NCI-H82 treated with DMSO at 0.1 percent for 48 hours (cell line): ENCODE measurements around the gene AHRR.

Source experiments
- DNase-seq: peaks from one replicate; lab custom pipeline; 2025; ENCODE audit not compliant: unreplicated experiment; lab: John Stamatoyannopoulos, UW

Gene AHRR

GRCh38 chr5:318931-319601, 2.4 kb upstream of the AHRR start:
- no peak for DNase-seq

DNA sequence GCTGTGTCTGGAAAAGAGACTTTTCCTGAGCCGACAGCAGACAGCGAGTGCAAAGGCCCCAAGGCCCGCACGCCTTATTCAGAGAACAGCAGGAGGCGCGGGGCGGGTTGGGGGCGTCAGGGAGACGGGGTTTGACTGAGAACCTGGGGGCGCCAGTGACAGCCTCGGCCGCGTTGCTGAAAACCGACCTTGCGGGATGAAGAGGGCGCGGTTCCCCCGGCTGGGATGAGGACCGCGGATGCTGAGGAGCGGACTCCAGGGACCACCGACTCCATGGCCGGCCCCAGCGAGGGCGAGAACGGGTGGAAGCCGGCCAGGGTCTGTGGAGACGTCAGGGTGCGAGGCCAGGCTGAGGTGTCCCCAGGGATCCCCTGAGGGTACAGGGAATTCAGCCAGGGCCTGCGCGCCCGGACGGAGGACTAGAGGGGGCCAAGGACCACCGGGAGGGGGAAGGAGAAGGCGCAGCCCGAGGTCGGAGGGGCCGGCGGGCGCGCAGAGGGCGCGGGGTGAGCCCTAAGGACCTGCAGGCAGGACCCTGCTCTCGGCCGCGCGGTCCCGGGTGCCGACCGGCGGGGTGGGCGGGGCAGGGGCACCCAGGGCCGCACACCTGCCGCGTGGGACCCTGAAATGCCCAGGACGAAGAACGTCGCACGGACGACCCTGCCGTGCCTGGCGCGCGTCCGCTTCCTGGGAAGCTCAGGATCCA, 837 bp upstream of the AHRR start:
- no peak for DNase-seq

- no peak for DNase-seq
These were observed 275 bp downstream of the AHRR start for GRCh38 chr5:321726-322251.

DNA sequence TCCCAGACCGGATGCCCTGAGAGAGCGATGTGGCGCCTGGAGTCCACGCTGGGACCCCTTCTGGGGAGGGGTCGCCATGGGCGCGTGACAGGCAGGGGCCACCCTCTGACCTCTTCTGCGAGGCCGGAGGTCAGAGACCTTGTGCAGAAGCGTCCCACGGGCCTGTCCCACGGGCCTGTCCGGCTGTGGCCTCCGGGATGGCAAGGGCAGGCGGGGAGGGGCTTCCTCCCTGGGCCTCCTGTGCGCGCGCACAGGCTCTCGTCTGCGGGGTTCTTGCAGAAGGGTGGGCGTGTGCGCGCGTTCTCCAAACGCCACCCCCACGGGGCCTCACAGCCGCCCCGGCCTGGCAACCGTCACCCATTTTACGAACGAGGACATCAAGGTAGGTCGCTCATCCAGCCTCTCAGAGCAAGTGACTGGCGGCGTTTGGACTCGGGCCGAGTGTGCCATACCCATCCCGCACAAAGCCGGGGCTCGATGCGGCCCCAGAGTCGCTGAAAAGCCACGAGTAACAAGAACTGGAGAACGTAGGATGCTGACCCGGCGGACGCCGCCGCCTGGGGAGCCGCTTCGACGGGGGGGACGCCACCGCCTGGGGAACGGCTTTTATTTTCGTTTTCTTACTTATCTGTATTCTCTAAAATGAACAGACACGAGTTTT, 897 bp downstream of the AHRR start:
- DNase-seq: no peak

GRCh38 chr5:322942-323879, 1.7 kb downstream of the AHRR start:
- DNase-seq: no peak

DNA sequence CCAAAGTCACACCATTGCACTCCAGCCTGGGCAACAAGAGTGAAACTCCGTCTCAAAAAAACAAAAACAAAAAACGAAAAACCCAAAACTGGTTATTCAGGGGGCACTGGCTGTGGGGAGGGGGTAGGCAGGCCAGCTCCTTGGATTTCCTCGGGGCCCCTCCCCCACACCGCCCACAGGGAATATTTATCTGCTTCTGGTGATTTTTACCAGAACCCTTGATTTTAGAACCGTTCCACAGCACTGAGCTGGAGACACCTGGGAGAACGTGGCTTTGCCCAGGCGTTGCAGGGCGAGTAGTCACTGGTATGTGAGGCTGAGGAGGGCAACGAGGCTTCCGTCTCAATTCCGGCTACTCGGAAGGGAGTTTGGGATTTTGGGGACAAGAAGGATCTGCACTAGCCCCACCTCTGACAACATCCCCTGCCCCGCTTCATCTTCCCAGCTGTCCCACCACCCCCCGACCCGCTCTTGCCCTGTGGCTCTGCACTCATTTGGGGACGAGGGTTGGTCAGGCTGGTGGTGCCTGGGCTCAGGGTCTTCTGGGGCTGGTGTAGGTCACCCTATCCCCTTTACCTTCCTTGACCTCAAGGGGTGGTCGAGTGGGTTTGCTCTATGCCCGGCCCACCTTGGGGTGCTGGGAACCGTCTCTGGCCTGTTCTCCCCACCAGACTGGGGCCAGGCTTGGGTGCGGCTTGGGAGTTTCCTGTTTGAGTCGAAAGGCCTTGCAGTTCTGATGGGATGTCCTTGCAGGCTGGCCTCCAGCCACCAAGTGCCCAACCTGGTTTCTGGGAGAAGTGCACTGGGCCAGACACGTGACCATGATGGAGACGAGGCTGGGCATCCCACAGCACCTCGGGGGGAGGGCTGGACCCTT, 3.5 kb downstream of the AHRR start:
- DNase-seq: no peak

- DNase-seq: no peak
These were observed 4.6 kb downstream of the AHRR start for GRCh38 chr5:326109-326508.

GRCh38 chr5:329121-329735, 7.7 kb downstream of the AHRR start:
- no peak for DNase-seq

DNA sequence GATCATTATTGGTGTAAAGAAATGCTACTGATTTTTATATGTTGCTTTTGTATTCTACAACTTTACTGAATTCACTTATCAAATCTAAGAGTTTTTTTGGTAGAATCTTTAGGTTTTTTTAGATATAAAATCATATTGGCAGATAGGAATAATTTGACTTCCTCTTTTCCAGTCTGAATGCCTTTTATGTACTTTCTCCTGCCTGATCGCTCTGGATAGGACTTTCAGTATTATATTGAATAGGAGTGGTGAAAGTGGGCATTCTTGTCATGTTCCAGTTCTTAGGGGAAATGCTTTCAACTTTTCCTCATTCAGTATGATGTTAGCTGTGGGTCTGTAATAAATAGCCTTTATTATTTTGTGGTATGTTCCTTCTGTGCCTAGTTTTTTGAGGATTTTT, 8.3 kb downstream of the AHRR start:
- no peak for DNase-seq

DNA sequence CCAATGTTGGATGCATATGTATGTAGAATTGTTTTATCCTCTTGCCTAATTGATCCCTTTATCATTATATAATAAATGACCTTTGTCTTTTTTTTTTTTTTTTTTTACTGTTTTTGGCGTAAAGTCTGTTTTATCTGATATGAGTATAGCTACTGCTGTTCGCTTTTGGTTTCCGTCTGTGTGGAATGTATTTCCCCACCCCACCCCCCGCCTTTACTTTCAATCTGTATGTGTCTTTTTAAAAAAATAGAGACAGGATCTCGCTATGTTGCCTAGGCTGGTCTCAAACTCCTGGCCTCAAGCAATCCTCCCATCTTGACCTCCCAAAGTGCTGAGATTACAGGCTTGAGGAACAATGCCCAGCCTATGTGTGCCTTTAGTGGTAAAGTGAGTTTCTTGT, 11.3 kb downstream of the AHRR start:
- no peak for DNase-seq

- no peak for DNase-seq
These were observed 12.4 kb downstream of the AHRR start for GRCh38 chr5:333945-334344.

- DNase-seq: no peak
These were observed 13.6 kb downstream of the AHRR start for GRCh38 chr5:334903-335739.

GRCh38 chr5:335740-336038, 14.2 kb downstream of the AHRR start:
- no peak for DNase-seq

GRCh38 chr5:337563-338130, 16.1 kb downstream of the AHRR start:
- DNase-seq: no peak

DNA sequence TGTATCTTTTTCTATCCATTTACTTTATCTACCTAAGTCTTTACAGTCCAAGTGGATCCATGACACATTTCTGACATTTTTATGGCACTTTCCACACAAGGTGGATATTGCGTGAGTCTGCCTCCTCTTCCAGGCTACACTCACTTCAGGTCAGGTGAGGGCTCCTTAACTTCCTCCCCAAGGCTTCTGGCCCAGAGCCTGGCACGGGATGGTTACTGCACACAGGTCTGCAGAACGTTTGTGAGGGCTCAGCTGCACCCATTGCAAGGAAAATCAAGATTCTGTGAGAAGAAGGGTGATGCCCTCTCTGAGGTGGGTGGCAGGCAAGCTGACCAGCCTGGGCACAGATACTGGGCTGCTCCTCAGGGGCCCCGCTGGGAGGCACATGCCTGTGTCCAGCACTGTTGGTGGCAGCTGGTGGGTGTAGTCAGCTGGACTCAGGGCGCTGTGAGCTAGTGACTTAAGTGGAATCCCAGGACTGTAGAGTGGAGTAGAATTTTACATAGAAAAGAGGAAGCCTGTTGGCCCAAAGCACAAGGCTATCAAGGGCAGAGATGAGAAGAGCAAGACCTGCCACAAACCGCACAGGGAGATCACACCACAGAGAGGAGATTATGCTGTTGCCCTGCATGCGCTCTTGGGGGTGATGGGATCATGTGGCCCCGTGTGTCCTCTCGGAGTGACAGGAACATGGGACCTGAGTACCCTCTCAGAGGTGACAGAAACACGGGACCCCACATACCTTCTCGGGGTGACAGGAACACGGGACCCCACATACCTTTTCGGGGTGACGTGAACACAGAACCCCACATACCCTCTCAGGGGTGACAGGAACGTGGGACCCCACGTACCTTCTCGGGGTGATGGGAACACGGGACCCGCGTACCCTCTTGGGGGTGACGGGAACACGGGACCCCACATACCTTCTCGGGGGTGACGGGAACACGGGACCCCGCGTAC, 21.3 kb downstream of the AHRR start:
- DNase-seq: no peak

DNA sequence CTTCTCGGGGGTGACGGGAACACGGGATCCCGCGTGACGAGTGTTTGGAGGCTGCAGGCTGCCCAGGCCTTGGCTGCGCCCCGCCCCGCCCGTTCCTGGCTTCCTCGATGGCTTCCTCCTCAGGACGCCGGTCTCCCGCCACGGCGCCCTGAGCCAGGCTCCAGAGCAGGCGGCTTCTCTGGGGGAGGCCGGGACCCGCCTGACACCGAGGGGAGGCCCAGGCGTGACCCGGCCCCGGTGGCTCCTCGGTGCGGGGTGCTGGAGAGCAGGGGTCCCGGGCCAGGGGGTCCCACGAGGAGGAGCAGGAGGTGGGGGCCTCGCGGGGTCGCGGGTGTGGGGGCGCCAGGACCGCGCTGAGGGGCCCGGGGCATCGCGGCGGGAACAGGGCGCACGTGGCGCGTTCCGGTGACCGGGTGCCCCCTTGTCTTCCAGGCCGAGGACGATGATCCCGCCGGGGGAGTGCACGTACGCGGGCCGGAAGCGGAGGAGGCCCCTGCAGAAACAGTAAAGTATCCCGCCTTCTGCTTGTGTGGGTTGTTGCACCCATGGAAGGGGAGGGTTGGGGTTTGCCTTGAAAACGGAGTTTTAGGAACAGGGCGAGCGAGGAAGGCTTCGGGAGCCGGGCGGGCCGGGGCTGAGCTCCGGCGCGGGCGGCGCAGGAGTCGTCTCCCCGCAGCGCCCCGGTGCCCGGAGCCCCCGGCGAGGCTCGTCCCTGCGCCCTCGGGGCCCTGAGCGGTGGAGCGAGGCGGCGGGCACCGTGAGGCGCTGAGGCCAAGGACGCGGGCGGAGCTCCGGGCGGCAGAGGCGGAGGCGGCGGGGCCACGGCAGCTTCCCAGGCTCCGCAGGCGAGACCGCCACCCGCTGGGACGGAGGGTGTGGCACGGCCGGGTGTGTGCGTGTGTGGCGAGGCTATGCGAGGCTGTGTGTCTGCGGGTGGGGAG, 22.2 kb downstream of the AHRR start:
- no peak for DNase-seq
